HG03095 (cell line): ENCODE results near the gene GRIK1.
A peak's percentile ranks its signal among the peaks of the same experiment; 100 is the strongest.

Experiments used
- ATAC-seq: cut with Tn5 transposase; IDR thresholded peaks from one replicate; pipeline ENCODE4 v1.9.1; 2021; ENCODE audit warnings: moderate library complexity; ENCODE audit not compliant: unreplicated experiment

The GRIK1 gene

DNA sequence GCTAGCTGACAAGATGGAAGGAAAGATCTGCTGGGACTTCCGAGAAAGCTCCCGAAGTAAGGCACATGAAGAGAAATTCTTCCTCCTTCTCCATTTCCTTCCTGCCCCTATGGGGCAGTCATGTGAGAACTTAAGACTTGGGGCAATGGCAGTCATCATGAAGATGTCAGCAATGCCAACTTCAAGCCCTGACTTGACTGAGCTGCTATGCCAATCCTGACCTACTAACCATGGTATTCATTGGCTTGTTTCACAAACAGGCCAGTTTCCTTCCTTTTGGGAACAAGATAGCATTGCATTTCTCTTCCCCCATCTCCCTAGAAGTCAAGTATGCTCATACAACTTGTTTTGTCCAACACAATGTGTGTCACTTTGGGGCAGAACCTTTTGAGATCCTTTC is 25.5 kb downstream of the GRIK1 start:
- no peak for ATAC-seq

DNA sequence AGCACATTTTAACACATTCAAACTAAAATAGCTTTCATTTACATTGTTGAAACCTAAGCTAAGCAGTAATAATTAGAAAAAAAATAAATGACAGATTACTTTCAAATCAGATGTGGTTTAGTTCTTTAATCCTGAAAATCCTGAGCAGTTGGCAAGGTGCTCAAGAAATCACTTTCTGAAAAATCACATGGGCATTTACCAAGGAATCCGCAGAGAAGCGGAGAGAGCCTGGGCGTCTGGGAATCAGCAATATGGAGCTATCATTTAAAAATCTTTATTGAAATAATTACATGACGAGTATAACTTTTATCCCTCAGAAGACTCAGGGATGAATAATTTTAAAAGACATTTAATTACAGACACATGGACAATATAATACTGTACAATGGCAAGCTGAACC is 30.2 kb downstream of the GRIK1 start:
- ATAC-seq, result no peak

DNA sequence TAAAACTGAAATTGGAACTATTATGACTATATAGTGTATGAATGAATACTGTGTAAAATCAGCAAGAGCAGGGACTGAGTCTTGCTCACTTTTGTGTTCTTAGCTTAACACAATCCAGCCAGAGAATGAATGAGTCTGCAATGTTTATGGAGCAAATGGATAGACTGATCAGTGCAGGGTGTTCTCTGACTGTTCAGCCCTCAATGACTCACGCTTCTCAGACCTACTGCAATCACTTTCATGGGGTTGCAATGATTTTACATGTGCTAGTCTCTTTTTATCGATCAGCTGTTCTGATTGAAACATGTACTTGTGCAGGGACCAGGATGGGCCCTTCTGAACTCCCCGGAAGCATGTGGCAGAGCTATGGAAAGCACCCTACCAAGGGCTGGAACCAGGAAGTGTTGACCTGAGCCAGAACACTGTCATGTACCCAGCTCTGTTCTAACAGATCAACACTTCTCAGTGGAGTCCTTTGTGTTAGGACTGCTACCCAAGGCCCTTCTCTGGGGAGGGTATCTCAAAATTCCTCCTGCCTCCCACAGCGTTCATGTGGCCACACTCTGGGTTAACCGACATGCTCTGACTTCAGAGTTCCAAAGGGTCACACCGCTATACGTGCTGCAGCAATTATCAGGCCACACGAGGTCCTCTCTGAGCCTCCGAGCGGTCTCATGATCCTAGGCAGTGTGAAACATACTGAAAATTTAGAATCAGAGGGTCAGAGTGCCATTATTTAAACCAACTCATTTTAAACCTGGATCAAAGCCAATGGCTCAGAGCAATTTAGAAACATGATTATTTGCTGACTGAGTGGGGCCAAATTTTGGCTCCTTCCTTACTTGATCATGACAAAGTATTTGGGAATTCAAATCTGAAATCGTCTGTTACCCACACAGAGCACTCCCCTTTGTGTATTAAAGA is 35.2 kb downstream of the GRIK1 start:
- no peak for ATAC-seq

DNA sequence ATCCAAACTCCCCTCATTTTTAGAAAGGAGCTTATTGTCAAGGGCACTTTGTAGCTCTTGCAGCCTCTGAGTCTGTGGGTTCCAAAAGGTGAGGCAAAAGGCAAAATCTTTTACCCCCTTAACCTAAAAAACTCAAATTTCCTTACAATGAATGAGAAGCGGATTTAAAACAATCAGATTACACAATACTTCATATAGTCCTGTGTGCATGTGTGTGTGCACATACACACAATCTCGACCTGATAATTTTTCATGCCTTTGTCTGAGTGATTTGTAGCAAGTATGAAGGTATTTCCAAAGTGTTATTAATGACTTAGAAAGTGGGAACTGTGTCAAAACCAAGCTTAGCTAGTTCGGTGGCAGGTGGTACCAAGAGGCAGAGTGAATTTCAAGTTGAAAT is 42.9 kb downstream of the GRIK1 start:
- ATAC-seq, result no peak

DNA sequence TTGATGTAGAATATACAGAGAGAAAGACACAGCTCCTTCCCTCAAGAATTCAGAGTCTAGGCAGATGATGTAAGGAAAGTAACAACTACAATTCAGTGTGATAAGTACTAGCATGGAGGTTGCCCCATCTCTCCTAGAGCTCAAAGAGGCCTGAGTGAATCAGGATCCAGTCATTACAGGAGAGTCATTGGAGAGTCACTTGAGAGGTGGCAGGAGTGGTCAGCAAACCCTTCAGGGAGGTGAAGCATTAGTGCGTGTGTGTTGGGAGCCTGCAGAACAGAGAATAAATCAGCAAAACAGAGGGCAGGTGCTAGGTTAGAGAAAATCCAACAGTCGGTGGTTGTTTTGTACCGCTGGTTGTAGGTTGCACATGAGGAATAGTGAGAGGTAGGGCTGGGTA is 46.1 kb downstream of the GRIK1 start:
- ATAC-seq, result no peak

DNA sequence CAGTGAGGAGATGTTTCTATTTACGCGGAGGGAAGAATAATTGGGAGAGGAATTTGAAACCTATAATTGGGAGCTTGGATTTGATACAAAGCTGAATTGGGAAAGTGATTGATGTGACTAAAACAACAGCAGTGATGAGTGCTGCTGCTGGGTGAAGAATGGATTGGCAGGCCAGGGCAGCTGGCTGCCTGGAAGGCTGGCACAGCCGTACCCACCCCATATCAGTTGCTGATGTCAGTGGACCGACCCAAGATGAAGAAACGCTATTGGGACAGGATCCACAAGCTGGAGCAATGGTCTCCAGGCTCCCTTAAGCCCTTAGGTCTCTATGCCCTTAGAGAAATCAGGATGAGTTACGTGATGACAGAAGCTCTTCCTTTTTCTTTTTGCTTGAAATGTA is 47.4 kb downstream of the GRIK1 start:
- ATAC-seq, result no peak

DNA sequence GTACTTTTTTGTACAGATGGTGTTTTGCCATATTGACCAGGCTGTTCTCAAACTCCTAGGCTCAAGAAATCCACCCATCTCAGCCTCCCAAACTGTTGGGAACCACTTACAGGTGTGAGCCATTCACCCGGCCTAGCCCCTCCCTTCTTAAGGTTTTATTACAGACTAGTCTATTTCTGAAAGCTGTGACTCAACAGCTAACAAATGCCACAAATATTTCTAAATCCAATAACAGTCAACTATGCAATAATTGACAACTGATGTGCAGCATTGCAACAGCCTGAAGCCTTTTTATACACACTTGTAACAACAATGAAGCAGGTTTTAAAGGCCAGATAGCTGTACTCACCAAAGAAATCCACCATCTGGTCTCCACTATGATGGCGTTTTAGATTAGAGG is 51.4 kb downstream of the GRIK1 start:
- no peak for ATAC-seq

DNA sequence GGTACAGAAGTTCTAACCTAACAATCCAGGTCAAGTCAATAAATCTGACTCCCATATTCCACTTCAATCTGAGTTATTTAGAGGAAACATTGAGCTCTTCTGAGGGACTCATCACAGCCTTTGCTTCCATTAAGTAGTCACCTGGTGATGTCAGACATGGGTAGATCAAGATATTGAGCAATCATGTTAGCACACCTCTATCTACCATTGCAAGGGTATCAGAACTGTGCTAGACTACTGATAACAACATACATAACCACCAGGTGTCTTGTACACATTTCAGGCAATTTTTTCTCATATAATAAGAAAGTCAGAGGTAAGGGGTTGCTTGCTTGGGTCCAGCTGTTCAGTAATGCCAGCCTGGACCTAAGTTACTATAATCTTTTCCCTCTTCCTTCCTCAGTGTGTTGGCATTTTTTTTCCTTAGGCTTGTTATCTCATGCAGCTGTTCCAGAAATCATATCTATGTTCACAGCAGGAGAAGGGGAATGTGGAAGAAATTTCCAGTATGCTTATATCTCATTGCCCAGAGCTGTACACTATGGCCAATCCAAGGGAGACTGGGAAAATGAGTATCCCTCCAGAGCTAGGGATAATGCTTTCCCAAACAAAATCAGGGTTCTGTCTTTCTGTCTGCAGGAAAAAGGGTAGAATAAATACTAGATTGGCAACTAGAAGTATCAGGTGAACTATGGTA is 52.3 kb downstream of the GRIK1 start:
- ATAC-seq, result no peak

DNA sequence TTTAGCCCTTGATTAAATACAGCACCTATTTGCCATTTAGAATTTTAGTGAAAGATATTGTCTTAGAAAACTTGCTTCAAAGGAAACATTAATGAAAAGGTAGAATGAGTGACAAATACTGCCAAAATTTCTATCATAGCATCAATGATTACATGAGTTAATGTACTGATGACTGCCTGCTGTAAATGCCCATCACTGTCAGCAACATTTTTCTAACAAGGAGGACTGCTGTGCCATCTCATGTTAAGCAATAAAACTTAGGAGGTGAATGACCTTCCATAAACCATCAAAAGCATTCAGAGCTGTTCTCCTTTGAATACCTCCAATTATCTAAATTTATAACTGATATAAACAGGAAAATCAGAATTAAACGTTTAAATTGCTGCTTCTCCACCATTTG is 54.3 kb downstream of the GRIK1 start:
- no peak for ATAC-seq

DNA sequence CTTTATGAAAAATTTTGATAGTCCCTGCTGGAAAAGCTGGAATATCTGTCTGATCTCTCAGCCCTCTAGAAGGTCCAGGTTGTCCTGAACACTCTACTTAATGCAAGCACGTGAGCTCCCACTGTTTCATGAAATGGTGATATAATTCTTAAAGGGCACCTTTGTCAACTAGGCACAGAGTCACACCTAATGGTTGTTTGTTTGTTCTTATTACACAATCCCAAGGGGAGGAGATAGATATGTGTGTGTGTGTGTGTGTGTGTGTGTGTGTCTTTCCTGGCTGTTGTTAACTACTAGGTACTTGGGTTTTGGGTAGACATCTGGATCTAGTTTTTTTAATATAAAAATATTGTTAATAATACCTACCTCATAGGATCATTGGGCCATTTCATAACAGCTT is 63.9 kb downstream of the GRIK1 start:
- no peak for ATAC-seq

DNA sequence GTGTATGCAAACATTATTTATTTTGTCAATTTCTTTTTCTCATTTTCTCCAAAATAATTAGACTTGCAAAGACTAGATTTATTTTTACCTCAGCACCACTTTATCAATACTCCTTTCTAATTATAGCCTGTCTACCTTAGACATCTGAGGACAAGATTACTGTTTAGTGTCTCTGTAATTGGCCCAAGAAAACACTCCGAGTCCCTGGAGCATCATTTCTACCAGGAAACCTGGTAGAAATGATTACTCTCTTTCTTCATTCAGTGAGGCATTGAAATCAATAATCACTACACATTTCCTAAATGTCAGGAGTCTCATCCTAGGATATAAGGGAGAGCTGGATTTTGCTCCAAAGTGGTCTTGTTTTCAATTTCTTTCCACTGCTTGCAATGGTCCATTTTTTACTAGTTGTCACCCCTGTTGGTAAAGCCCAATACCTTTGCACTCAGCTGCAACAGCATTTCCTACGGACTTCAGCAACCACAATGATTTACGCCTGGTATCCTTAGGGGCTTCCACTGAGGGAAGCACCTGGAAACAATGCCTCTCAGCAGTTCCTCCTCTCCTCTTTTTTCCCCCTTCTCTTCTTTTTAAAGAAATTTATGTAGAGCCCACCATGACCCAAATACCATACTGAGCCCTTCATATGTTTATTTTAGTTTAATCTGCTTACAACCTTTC is 64.6 kb downstream of the GRIK1 start:
- ATAC-seq, result no peak

DNA sequence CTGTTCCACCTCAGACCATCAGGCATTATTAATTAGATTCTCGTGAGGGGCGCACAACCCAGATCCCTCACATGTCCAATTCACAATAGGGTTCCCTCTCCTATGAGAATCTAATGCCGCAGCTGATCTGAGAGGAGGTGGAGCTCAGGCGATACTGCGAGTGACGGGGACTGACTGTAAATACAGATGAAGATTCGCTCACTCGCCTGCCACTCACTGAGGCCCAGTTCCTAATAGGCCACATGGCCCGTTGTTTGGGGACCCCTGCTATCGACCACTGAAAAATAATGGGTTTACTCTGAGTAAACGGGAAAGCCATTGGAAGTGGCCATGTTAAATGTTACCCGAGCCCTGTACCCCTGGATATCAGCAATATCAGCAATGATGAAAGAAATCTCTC is 65.9 kb downstream of the GRIK1 start:
- no peak for ATAC-seq

DNA sequence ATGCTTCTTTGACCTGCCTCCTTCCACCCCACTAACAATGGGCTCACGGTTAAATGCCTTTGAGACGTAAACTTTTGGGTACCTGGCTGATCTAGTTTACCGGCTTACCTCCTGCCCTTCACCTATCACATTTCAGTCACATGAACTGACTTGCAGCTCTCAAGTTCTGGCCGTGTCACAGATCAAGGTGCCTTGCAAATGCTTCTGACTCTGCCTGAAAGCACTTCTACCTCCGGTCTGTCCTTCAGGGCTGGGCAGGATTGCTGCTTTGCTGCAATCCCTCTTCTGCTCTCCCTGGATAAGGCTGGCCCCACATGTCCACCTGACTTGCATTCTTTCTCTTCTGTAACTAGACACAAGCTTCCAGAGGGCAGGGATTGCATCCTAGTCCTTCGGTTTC is 69.0 kb downstream of the GRIK1 start:
- ATAC-seq, result no peak

DNA sequence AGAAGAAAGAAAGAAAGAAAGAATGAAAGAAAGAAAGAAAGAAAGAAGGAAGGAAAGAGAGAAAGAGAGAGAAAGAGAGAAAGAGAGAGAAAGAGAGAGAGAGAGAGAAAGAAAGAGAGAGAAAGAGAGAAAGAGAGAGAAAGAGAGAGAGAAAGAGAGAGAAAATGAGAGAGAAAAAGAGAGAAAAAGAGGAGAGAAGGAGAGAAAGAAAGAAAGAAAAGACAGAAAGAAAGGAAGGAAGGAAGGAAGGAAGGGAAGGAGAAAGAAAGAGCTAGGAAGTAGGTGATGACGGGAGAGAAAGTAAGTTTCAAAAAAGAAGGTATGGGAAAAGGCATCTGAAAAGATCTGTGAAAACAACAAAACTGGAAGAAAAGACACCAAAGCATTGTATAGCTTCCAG is 72.0 kb downstream of the GRIK1 start:
- ATAC-seq, result no peak

DNA sequence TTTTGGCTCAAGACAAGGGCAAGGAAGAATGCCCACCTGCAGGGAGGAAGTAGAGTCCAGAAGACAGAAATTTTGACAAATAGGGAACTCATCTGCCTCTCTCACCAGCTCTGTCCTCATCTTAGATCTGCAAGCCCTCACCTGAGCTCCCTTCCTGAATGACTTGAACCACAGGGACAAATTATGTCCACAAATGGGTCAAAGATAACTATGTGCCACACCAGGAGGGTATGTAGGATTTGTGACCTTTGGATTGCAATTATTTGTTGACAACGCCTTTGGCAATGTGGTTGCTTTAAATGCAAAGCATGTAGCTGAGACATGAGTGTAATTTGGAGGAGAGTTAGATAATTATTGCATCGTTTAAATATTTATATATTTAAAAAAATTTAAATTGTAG is 79.5 kb downstream of the GRIK1 start:
- ATAC-seq, result no peak

DNA sequence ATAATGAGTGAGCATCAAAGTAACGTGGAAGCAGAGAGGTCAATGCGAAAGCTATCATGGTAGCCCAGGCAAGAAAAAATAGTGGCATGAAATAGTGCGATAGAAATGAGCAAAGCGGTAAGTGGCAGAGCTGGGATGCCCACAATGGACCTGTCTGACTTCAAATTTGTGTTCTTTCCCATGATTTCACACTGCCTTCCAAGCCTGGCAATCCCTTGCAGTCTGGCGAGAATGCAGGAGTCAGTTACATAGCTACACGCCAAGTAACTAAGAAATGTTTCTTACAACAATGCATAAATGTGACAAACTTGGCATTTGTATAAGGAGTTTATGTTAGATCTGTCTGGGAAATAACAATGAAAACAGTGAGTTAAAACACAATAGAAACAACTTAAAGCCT is 82.6 kb downstream of the GRIK1 start:
- no peak for ATAC-seq

DNA sequence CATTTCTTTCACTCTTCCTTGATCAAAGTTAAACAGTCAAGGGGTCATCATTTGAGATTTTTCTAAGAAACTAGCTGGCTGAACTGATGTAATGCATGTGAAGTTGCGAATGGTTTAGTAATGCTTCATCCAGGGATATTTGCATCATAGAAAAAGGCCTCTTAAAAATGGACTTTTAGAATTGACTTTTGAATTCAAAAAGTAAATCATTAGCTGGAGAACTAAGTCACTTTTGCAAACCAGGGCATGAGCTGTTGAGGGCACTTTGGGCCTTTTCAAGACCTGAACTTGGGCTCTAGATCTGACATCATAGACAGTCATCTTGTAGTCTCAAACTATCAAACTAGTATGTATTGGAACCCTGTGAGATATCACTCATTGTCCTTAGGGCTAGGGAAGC is 85.0 kb downstream of the GRIK1 start:
- no peak for ATAC-seq

DNA sequence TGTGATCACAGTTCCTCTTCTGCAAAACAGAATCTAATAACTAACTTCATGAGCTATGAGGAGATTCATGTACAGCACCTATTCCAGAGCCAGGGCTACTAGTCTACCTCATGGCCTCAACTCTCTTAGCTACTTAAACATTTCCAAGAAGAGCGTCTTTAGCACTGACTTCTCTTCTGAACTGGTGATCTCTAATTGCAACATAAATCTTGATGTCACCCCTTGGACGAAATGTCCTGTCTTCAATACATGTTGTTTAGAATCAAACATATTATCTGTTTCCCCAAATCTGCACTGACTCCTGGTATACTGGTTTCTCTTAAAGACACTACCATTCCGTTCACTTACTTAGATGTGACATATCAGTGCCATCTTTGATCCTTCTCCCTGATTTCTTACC is 88.2 kb downstream of the GRIK1 start:
- no peak for ATAC-seq

DNA sequence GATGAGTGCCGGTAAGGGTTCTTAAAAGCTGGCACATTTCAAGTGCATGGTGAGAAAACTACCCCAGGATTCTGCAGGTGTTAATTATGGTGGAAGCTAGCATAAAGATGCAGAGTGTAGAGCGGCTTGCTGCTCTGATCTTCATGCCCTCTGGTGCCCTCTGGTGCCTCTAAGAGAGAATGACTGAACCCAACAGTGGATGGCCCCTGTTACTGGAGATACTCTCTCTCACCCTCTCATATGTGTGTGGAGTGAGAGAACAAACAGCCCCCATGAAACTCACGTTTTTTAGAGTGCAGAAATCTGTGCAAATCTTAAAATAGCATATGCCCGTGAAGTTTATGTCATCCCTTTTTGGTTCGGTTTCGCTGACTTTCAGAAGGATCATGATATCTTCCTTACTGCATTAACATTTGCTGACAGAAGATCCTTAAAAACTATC is 90.0 kb downstream of the GRIK1 start:
- peak; percentile 93 for ATAC-seq

DNA sequence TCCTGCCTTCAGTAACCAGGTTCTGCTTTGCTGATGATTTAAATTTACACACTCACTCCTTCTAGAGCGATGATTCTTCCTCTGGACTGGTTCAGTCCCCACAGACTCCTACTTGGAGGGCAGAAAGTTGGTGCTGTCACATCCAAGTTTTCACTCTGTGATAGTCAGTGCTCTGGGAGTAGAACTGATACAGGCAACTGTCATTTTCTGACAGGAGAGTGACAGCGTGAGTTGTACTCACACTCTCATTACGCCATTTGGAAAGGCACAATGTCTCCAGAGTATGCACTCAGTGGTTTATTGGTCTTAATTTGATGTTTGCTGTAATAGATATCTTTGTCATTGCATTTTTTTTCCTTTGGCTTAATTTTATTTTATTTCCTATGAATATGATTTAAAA is 96.0 kb downstream of the GRIK1 start:
- no peak for ATAC-seq

DNA sequence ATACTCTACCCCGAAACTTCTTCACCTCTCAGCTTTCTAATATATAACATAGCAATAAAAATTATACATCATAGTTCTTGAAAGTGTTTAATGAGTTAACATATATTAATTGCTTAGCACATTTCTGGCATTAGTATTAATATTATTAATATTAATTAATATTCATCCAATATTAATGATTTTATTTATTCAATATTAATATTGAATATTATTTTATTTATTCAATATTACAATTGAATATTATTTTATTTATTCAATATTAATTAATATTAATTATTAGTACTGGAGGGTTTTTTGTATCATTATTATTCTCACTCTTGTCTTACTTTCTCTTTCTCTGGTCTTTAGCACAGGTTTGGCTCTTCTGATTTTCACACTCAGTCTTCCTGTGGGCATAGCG is 105.2 kb downstream of the GRIK1 start:
- no peak for ATAC-seq

DNA sequence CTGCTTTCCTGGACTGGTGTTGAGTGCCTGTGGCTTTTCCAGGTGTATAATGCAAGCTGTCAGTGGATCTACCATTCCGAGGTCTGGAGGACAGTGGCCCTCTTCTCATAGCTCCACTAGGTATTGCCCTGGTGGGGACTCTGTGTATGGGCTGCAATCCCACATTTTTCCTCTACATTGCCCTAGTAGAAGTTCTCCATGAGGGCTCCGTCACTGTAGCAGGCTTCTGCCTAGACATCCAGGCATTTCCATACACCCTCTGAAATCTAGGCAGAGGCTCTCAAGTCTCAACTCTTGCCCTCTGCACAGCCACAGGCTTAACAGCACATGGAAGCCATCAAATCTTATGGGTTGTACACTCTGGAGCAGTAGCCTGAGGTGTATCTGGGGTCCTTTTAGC is 107.6 kb downstream of the GRIK1 start:
- ATAC-seq, result no peak
